HK-2 (cell line): ENCODE measurements around the gene GIGYF1.

Source experiments
- DNase-seq: peaks from one replicate; pipeline ENCODE4 v3.0.0-alpha.2; 2018; ENCODE audit not compliant: unreplicated experiment

Gene GIGYF1

GRCh38 chr7:100684534-100685042, 9.5 kb downstream of the GIGYF1 start:
- no peak for DNase-seq

DNA sequence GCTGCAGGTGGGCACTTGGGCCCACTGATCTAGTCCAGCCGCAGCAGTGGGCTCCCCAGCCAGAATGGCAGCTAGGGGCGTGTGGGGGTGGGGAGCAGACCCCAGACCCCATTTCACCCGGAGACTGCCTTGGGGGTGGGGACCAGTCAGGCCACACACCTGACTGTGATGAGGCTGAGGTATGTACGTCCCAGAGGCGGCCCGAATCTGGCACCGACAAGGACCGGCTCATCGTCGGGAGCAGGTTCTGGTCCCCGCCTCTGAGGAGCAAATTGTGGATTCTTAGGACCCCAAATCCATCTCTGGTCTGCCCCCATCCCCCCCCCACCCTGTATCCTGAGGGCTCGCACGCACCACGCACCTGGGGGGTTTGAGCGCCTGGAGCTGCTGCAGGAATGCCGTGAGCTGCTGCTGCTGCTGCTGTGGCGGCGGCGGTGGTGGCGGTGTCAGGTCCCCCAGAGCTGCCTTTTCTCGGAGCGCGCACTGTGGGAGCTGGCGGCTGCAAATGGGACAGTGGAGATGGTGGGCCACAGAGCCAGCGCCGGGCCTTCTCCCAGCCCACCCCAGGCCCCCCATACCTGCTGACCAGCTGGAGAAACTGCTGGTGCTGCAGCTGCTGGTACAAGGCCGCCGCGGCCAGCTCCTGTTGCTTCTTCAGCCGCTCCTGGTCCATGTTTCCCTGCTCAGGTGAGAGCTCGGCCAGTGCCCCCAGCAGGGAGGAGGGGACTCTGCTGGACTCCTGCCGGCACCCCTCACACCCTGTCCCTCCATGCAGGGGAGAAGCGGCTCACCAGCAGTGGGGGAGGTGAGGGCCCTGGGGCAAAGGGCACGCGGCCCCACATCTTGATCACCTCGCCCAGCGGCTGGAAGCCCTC, 10.2 kb downstream of the GIGYF1 start:
- DNase-seq: no peak

GRCh38 chr7:100682991-100683658, 10.9 kb downstream of the GIGYF1 start:
- DNase-seq: no peak

DNA sequence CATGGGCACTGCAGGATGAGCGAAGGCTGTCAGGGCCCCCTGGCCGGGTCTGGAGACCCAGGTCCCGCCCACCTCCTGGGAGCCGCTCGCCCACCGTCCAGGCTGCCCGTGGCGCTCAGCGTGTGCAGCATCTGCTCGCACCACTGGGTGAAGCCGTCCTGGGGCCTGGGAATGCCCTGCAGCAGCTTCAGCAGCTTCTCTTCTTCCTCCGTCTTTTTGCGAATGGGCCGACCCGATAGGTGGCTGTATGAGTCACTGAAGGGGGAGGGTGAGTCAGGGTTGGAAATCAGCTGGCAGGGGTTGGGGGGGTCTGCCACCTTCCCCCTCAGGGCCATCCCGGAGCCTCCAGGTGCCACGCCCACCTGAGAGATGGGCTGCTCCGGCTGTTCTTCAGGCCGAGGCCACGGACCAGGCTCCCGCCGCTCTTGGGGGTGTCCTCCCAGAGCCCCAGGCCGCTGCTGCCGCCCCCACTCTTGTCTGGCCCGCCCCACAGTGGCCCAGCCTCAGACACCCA, 11.8 kb downstream of the GIGYF1 start:
- no peak for DNase-seq

DNA sequence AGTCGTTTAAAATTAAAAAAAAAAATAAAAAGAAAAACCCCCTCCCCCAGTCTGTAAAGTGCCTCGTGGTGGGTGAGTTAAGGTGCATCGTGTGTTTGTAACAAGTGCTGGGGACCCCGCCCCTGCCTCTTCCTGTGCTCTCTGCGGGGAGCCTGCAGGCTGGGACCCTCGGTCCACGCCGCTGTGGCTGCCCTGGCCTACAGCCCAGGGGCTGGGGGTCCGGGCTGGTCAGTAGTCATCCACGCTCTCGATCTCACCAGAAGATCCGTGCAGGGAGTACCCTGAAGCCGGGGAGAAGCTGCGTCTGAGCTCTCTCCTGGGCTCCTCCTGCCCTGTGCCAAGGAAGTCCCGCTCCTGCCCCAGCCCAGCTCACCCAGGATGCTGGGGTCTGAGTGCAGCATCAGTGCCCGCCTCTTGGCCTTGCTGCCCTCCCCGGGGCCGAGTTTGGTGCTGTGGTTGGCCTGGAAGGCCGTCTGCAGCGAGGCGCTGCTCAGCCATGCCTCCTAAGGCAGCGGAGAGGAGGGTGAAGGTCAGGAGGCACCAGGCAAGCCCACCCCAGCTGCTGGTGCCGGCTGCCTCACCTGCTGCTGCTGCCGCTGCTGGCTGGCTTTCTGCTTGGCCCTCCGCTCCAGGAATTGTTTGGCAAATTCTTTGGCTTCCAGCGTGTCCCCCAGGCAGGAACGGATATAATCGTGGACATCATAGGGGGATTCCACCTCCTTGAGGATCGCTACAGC, 12.4 kb downstream of the GIGYF1 start:
- DNase-seq: no peak

DNA sequence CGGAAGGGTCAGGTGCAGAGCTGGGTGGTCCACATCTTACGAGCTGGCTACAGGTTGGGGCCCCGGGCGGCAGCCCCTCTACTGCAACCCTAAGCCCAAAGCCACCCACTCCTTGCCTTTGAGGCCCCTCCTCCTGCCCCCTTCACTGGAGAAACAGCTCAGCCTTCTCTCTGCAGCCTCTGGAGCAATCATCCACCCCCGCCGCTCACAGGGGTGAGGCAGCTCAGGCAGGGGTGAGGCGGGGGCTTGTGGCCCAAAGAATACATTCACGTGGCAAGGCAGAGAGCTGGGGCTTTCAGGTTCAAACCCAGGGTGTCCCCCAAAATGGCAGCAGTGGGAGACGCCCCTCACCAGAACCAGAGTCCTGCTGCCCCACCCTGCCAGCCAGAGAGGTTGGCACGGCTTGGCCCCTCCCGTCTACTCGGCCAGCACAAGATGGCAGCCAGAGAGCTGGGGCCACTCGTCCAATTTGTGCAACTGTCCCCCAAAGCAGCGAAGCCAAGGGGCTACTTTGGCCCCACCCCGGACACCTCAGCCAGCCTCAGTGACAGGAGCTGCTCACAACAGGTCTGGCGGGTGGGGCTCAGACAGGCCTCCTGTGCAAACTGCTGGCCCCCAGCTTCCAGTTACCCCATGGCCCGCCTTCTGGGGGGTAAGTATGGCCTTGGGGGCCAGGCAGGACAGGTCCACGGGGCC, 13.3 kb downstream of the GIGYF1 start:
- DNase-seq: no peak

DNA sequence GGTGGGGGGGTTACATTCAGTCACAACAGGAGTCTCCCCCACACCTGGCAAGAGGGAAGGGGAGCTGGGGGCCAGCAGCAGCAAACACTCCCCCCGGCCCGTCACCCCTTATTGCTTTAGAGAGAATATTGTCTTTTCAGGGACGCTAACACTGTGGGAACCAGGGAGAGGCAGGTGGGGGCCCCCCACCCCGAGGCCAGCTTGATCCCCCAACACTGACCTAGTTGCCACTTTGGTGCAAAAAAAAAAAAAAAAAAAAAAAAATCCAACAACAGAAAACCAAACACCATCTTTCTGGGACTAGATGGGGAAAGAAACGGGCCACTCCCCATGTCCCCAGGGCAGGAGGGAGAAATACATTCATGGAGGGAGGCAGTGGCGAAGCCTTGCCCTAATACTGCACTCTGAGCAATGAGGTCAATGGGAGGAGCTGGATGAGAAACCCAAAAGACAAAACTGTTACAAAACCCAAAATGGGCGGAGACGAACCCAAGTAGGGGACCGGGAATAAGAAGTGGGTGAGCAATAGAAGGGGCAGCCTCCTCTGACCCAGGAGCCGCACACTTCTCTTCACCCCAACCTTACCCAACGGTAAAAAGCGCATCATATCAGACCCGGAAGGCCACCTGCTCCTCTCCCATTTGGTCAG, 14.0 kb downstream of the GIGYF1 start:
- no peak for DNase-seq

DNA sequence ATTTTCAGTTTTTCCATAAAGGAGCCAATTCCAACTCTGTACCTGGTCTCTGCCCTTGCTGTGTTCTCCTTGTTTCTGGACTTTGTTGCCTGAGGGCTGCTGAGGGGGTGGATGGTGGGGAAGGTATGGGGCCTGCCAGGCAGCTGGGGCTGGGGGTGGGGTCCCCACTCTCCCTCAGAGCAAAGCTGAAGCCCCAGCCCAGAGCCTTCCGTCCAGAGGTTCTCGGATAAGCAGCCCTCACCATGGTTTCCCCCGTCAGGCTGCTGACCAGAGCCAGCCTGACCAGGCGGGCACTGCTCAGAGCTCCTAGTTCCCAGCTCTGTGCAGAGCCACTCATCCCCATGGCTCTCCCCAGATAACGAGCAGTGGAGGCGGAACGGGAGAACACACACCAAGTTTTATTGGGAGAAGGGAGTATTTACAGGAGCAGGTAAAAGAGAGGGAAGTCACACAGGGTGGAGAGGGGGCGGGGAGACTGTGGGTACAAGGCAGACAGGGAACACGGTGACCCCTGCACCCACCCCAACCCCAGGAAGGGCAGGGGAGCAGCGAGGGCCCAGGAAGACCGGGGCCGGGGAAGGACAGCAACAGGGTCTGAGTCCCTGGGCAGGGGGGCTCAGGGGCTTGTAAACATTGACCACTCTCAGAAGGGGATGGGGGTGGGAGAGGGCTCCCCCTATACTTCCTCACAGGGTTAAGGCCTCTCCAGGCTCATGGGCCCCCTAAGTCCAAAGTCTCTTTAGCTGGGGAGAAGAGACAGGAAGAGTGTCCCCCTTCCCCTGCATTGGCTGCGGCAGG, 14.7 kb downstream of the GIGYF1 start:
- DNase-seq: no peak

GRCh38 chr7:100678291-100678984, 15.6 kb downstream of the GIGYF1 start:
- DNase-seq: no peak

DNA sequence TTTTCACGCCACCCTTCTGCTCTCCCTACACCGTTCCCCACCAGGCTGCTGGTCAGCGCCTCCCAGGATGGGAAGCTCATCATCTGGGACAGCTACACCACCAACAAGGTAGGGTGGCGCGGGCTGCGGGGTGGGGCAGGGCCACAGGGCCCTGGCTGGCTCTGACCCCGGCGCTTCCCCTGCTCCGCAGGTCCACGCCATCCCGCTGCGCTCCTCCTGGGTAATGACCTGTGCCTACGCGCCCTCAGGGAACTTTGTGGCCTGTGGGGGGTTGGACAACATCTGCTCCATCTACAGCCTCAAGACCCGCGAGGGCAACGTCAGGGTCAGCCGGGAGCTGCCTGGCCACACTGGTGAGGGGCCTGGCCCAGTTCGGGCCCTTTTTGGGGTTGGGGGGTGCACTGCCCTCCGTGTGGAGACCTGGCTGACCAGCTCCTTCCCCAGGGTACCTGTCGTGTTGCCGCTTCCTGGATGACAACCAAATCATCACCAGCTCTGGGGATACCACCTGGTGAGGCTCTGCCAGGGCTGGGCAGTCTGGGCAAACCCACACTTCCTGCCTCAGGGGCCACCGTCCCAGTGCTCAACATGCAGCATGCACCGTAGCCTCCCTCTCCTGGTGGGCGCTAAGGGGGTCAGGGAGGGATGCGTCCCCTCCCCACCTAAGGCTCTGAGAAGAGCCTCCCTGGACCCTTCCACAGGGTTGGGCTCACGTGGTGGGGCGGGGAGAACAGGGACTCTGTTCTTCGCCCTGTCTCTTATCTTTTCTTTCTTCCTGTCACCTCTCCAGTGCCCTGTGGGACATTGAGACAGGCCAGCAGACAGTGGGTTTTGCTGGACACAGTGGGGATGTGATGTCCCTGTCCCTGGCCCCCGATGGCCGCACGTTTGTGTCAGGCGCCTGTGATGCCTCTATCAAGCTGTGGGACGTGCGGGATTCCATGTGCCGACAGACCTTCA, 16.5 kb downstream of the GIGYF1 start:
- DNase-seq: no peak

DNA sequence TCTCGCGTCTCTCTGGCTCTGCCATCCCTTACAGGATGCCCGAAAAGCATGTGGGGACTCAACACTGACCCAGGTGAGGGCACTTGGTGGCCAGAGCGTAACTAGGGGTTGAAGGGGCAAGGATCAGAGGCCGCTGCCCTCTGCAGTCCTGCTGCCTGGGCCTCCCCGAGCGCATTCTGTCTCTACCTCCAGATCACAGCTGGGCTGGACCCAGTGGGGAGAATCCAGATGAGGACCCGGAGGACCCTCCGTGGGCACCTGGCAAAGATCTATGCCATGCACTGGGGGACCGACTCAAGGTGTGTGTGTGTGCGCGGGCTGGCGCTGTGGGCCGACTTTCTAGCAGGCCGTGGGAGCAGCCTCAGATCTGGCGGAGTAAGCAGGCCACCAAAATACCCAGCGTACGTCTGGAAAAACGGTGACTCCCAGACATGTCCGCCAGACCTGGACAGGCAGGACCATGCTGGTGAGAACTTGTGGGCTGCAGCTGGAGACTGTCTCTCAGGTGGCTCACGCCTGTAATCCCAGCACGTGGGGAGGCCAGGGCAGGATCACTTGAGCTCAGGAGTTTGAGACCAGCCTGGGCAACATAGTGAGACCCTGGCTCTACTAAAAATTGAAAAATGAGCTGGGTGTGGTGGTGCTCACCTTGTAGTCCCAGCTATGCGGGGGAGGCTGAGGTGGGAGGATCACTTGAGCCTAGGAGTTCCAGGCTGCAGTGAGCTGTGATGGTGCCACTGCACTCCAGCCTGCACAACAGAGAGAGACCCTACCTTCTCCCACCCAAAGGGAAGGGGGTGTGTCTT, 17.3 kb downstream of the GIGYF1 start:
- DNase-seq: no peak

GRCh38 chr7:100675581-100676350, 18.3 kb downstream of the GIGYF1 start:
- no peak for DNase-seq

DNA sequence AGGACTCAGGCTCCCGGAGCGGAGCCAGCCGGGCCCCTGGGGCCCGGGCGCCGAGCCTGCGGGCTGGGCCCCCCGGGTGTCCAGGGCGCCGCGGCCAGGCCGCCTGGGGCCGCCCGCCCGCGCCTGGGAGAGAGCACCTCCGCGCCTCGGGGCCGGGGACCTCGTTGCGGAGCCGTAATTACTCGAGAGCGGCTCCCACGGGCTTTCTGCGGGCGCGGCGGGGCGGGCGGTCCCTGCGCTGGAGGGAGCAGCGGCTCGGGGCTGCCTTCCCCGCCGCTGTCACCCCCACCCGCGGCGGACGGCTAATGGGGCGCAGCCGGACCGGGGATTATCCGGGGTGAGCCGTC, 19.0 kb downstream of the GIGYF1 start:
- DNase-seq: no peak

- DNase-seq: peak; percentile 50
Measured at GRCh38 chr7:100674411-100675104, 19.5 kb downstream of the GIGYF1 start.

- no peak for DNase-seq
Measured at GRCh38 chr7:100673942-100674410, 20.1 kb downstream of the GIGYF1 start.

DNA sequence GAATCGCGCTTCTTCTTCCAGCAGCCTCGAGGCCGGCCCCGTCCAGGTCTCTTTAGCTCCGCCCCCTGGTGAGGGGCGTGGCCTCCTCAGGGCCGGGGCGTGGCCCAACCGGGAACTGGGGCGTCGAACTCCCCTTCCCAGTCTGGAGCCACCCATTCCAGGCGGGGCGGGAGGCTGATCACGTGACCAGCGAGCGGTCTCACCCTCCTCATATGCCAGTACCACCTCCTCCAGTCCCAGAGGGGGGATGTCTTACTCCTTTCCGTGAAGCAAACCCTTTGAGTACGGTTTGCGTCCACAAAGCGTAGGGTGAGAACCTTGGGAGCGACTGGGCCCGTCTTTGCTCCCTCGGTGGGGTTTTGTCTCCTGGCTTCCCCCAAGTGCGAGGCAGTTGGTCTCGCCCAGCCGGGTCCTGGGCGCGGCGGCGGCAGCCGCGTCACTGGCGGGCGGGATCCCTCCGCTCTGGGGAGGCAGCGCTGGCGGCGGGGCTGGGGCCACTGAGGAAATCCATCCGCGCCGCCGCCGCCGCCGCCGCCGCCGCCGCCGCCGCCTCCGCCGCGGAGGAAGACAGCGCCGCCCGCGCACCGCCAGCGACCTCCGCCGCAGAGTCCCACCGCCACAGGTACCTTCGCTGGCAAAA, 20.6 kb downstream of the GIGYF1 start, which contains the start of gene GNB2:
GNB2 (plus strand) TSS at position 439 of the 640 bp plus-strand sequence. CDS start 2,526 bp downstream, outside the sequence.
- peak; percentile 99 for DNase-seq
